GM23338 (cell line): ENCODE measurements around the gene NDUFAF5.

ENCODE experiments used
- CREB1 ChIP-seq: fragments of 250-450 bp; sonication (Bioruptor Pico); IDR thresholded peaks from 2 replicates; pipeline ENCODE4 v1.5.0; 2020; ENCODE audit warnings: low read depth, mild to moderate bottlenecking, moderate library complexity
- EZH2phosphoT487 ChIP-seq: fragments of 200-600 bp; sonication (generic); IDR thresholded peaks from one replicate; pipeline ENCODE4 v1.8.1; 2018; ENCODE audit warnings: antibody characterized with exemption; ENCODE audit not compliant: unreplicated experiment
- POLR2AphosphoS5 ChIP-seq: IDR thresholded peaks from 2 replicates; pipeline ENCODE4 v1.6.1; 2016; ENCODE audit warnings: antibody characterized with exemption, low read depth
- TF ChIP-seq, protein P1 (sequence below), 2 experiments: fragments of 200-600 bp in 1 of 2; sonication (generic) in 1 of 2; conservative IDR thresholded peaks; 2 replicates each; pipeline versions ENCODE4 v1.5.1 to v1.6.1; 2016 to 2017; ENCODE audit warnings: antibody characterized with exemption in 2 of 2, low read depth in 2 of 2, mild to moderate bottlenecking in 2 of 2, moderate library complexity in 1 of 2

DNA sequence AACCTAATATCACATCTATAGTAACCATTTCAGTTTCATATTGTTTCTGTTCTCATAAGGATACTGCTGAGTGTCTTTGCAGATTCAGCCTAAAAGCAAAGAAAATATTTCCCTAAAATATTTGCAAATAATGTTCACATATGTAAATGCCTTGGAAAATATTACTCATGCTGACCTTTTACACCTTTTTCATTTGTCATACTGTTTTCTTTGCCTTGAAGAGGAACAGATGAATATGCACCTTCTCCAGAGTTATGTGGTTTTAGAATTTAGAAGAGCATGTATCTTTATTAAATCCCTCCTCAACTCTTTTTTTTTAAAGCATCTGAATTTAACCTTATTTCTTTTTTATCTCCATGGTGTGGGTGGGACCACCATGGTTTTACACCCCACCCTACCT lies 32.5 kb downstream of the NDUFAF5 start:
- no peak for TF ChIP-seq CREB1
- no peak for TF ChIP-seq POLR2AphosphoS5
- TF ChIP-seq, protein P1, sequence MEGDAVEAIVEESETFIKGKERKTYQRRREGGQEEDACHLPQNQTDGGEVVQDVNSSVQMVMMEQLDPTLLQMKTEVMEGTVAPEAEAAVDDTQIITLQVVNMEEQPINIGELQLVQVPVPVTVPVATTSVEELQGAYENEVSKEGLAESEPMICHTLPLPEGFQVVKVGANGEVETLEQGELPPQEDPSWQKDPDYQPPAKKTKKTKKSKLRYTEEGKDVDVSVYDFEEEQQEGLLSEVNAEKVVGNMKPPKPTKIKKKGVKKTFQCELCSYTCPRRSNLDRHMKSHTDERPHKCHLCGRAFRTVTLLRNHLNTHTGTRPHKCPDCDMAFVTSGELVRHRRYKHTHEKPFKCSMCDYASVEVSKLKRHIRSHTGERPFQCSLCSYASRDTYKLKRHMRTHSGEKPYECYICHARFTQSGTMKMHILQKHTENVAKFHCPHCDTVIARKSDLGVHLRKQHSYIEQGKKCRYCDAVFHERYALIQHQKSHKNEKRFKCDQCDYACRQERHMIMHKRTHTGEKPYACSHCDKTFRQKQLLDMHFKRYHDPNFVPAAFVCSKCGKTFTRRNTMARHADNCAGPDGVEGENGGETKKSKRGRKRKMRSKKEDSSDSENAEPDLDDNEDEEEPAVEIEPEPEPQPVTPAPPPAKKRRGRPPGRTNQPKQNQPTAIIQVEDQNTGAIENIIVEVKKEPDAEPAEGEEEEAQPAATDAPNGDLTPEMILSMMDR (conservative IDR thresholded peaks at IDR 0.05; ENCODE audit: low read depth in 2 of 2) = no peak
- no peak for TF ChIP-seq EZH2phosphoT487
